HEK293 (cell line): ENCODE results near the gene BPI.

ENCODE experiments used
- CTCF ChIA-PET: fragments of 350-600 bp; formaldehyde crosslinking; extraction: SDS; loops from one replicate; lab custom pipeline; 2021; ENCODE audit warnings: antibody characterized with exemption; lab: Yijun Ruan, JAX
- POLR2A ChIA-PET: fragments of 300-600 bp; formaldehyde crosslinking; extraction: SDS; loops from one replicate; lab custom pipeline; 2020; ENCODE audit warnings: antibody characterized with exemption, inconsistent platforms; lab: Yijun Ruan, JAX
- H3K27ac ChIP-seq: fragments of 200-500 bp; sonication (Bioruptor generic); 2 replicates; pipeline ENCODE4 v1.5.1; 2014; ENCODE audit warnings: low read depth, low read length, control low read depth, inconsistent platforms; ENCODE audit errors: extremely low read depth
- H3K36me3 ChIP-seq, 2 experiments: fragments of 200-500 bp in 1 of 2; sonication (Bioruptor generic) in 1 of 2; 1 replicate in 1 of 2; 2 replicates in 1 of 2; pipeline ENCODE4 v1.5.1; 2014 to 2017; ENCODE audit warnings: inconsistent platforms in 2 of 2, low read length in 2 of 2; ENCODE audit not compliant: control insufficient read depth in 2 of 2, insufficient read depth in 1 of 2
- H3K4me1 ChIP-seq: fragments of 200-500 bp; sonication (Bioruptor generic); 2 replicates; pipeline ENCODE4 v1.5.1; 2014; ENCODE audit warnings: mild to moderate bottlenecking, low read length, inconsistent platforms; ENCODE audit not compliant: control insufficient read depth, insufficient read depth
- H3K4me3 ChIP-seq: 2 replicates; pipeline ENCODE4 v1.5.1; 2011; ENCODE audit warnings: low read depth, mild to moderate bottlenecking, control low read depth, low read length, moderate library complexity
- H3K9me3 ChIP-seq: fragments of 200-500 bp; sonication (Bioruptor generic); 2 replicates; pipeline ENCODE4 v1.5.1; 2014; ENCODE audit warnings: low read depth, low read length, inconsistent platforms; ENCODE audit not compliant: control insufficient read depth, insufficient read depth
- BCL6B ChIP-seq: fragments of 450-650 bp; formaldehyde crosslinking; IDR thresholded peaks from 2 replicates; pipeline ENCODE4 v1.5.1; 2017; ENCODE audit warnings: missing biosample characterization, missing genetic modification characterization
- FEZF1 ChIP-seq: fragments of 450-650 bp; formaldehyde crosslinking; IDR thresholded peaks from 2 replicates; pipeline ENCODE4 v1.5.1; 2016; ENCODE audit warnings: missing biosample characterization, missing genetic modification characterization
- PBX3 ChIP-seq: sonication (generic); formaldehyde crosslinking; IDR thresholded peaks from 2 replicates; pipeline ENCODE4 v1.8.1; 2022; ENCODE audit warnings: mild to moderate bottlenecking, moderate library complexity, missing genetic modification reagents
- RBAK ChIP-seq: fragments of 450-650 bp; formaldehyde crosslinking; IDR thresholded peaks from 2 replicates; pipeline ENCODE4 v1.5.1; 2016; ENCODE audit warnings: missing biosample characterization, missing genetic modification characterization
- REST ChIP-seq: fragments of 450-650 bp; formaldehyde crosslinking; IDR thresholded peaks from 2 replicates; pipeline ENCODE4 v1.5.1; 2016; ENCODE audit warnings: missing biosample characterization, missing genetic modification characterization
- SETDB1 ChIP-seq: IDR thresholded peaks from one replicate; pipeline ENCODE4 v1.6.1; 2017; ENCODE audit warnings: mild to moderate bottlenecking, low read length, moderate library complexity, mixed read lengths; ENCODE audit not compliant: insufficient read length
- TCF7L2 ChIP-seq: IDR thresholded peaks from 2 replicates; pipeline ENCODE4 v1.6.1; 2011; ENCODE audit warnings: low read depth, mild to moderate bottlenecking, inconsistent platforms, low read length, moderate library complexity, borderline replicate concordance
- ZBTB48 ChIP-seq: fragments of 450-650 bp; formaldehyde crosslinking; IDR thresholded peaks from 2 replicates; pipeline ENCODE4 v1.5.1; 2016; ENCODE audit warnings: missing biosample characterization, missing genetic modification characterization
- ZNF175 ChIP-seq: fragments of 450-650 bp; formaldehyde crosslinking; IDR thresholded peaks from 2 replicates; pipeline ENCODE4 v1.5.1; 2016; ENCODE audit warnings: missing biosample characterization, missing genetic modification characterization
- ZNF214 ChIP-seq: fragments of 450-650 bp; formaldehyde crosslinking; IDR thresholded peaks from 2 replicates; pipeline ENCODE4 v1.5.1; 2017; ENCODE audit warnings: missing biosample characterization, mild to moderate bottlenecking, missing genetic modification characterization, borderline replicate concordance
- ZNF26 ChIP-seq: fragments of 450-650 bp; formaldehyde crosslinking; IDR thresholded peaks from 2 replicates; pipeline ENCODE4 v1.5.1; 2016; ENCODE audit warnings: missing biosample characterization, missing genetic modification characterization
- ZNF302 ChIP-seq: fragments of 450-650 bp; formaldehyde crosslinking; IDR thresholded peaks from 2 replicates; pipeline ENCODE4 v1.5.1; 2016; ENCODE audit warnings: missing biosample characterization, missing genetic modification characterization, low read depth
- ZNF311 ChIP-seq: fragments of 450-650 bp; formaldehyde crosslinking; IDR thresholded peaks from 2 replicates; pipeline ENCODE4 v1.5.1; 2017; ENCODE audit warnings: missing biosample characterization, missing genetic modification characterization, borderline replicate concordance
- ZNF394 ChIP-seq: fragments of 450-650 bp; formaldehyde crosslinking; IDR thresholded peaks from 2 replicates; pipeline ENCODE4 v1.5.1; 2016; ENCODE audit warnings: missing biosample characterization, missing genetic modification characterization, mild to moderate bottlenecking, moderate library complexity, borderline replicate concordance
- ZNF473 ChIP-seq: fragments of 450-650 bp; formaldehyde crosslinking; IDR thresholded peaks from 2 replicates; pipeline ENCODE4 v1.5.1; 2017; ENCODE audit warnings: missing biosample characterization, missing genetic modification characterization
- ZNF777 ChIP-seq: fragments of 450-650 bp; formaldehyde crosslinking; IDR thresholded peaks from 2 replicates; pipeline ENCODE4 v1.5.1; 2017; ENCODE audit warnings: missing biosample characterization, missing genetic modification characterization, borderline replicate concordance
- ZNF830 ChIP-seq: fragments of 450-650 bp; IDR thresholded peaks from 2 replicates; pipeline ENCODE4 v1.5.0; 2018; ENCODE audit warnings: missing biosample characterization, missing genetic modification characterization, low read depth, mild to moderate bottlenecking, moderate library complexity
- TF ChIP-seq, protein P1 (sequence below): fragments of 450-650 bp; formaldehyde crosslinking; IDR thresholded peaks from 2 replicates; pipeline ENCODE4 v1.5.1; 2016; ENCODE audit warnings: missing biosample characterization, missing genetic modification characterization
- TF ChIP-seq, protein P2 (sequence below): fragments of 450-650 bp; formaldehyde crosslinking; optimal IDR thresholded peaks from 2 replicates; pipeline ENCODE3; 2016; ENCODE audit warnings: missing biosample characterization, mild to moderate bottlenecking, missing genetic modification characterization
- TF ChIP-seq, protein P3 (sequence below): fragments of 450-650 bp; formaldehyde crosslinking; IDR thresholded peaks from 2 replicates; pipeline ENCODE4 v1.5.1; 2016; ENCODE audit warnings: missing biosample characterization, missing genetic modification characterization

Gene BPI

GRCh38 chr20:38272398-38272797 lies 31.6 kb upstream of the BPI start:
- Histone ChIP-seq H3K4me3 (no peak overlapping the region), H3K9me3 (no peaks in the 10 kb centered on the region), H3K36me3 (no peaks in the 10 kb centered on the region), H3K27ac (no peak overlapping the region), H3K4me1 (no peaks in the 10 kb centered on the region)
- POLR2A ChIA-PET, result no interaction called here
- CTCF ChIA-PET, result interaction anchor here (1.0 to 1.9 kb wide), 2 partner anchors 50 to 51 kb away, joined by 4 read pairs; no protein-coding TSS in a partner anchor
- TF ChIP-seq RBAK (tag by site-specific recombination) (no peak), PBX3 (CRISPR knock-in tag) (no peak), ZNF311 (tag by site-specific recombination) (no peak), ZNF175 (no peak), ZNF302 (tag by site-specific recombination) (no peak), ZNF473 (tag by site-specific recombination) (no peak), TCF7L2 (no peak), REST (tag by site-specific recombination) (no peak), SETDB1 (no peak), FEZF1 (tag by site-specific recombination) (no peak), ZNF214 (tag by site-specific recombination) (no peak), ZNF394 (tag by site-specific recombination) (no peak), ZNF777 (no peak), ZNF26 (no peak), ZBTB48 (tag by site-specific recombination) (no peak), BCL6B (tag by site-specific recombination) (no peak), ZNF830 (no peak)
- TF ChIP-seq, protein P1, sequence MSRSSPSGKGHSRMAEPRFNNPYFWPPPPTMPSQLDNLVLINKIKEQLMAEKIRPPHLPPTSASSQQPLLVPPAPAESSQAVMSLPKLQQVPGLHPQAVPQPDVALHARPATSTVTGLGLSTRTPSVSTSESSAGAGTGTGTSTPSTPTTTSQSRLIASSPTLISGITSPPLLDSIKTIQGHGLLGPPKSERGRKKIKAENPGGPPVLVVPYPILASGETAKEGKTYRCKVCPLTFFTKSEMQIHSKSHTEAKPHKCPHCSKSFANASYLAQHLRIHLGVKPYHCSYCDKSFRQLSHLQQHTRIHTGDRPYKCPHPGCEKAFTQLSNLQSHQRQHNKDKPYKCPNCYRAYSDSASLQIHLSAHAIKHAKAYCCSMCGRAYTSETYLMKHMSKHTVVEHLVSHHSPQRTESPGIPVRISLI, result no peak
- TF ChIP-seq, protein P2, sequence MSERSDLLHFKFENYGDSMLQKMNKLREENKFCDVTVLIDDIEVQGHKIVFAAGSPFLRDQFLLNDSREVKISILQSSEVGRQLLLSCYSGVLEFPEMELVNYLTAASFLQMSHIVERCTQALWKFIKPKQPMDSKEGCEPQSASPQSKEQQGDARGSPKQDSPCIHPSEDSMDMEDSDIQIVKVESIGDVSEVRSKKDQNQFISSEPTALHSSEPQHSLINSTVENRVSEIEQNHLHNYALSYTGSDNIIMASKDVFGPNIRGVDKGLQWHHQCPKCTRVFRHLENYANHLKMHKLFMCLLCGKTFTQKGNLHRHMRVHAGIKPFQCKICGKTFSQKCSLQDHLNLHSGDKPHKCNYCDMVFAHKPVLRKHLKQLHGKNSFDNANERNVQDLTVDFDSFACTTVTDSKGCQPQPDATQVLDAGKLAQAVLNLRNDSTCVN, result no peak
- TF ChIP-seq, protein P3, sequence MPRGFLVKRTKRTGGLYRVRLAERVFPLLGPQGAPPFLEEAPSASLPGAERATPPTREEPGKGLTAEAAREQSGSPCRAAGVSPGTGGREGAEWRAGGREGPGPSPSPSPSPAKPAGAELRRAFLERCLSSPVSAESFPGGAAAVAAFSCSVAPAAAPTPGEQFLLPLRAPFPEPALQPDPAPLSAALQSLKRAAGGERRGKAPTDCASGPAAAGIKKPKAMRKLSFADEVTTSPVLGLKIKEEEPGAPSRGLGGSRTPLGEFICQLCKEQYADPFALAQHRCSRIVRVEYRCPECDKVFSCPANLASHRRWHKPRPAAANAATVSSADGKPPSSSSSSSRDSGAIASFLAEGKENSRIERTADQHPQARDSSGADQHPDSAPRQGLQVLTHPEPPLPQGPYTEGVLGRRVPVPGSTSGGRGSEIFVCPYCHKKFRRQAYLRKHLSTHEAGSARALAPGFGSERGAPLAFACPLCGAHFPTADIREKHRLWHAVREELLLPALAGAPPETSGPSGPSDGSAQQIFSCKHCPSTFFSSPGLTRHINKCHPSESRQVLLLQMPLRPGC, result no peak
